HEK293 (cell line): Measurements from ENCODE around the gene SHOC2.

ENCODE experiments used
- BCL11B ChIP-seq: fragments of 450-650 bp; formaldehyde crosslinking; IDR thresholded peaks from 2 replicates; pipeline ENCODE4 v1.5.1; 2016; ENCODE audit warnings: low read depth, missing biosample characterization, missing genetic modification characterization
- EGR2 ChIP-seq: fragments of 450-650 bp; formaldehyde crosslinking; IDR thresholded peaks from 2 replicates; pipeline ENCODE4 v1.5.1; 2016; ENCODE audit warnings: low read depth, missing biosample characterization, missing genetic modification characterization
- KLF1 ChIP-seq: fragments of 450-650 bp; formaldehyde crosslinking; IDR thresholded peaks from 2 replicates; pipeline ENCODE4 v1.5.1; 2016; ENCODE audit warnings: missing biosample characterization, missing genetic modification characterization
- KLF7 ChIP-seq: fragments of 450-650 bp; formaldehyde crosslinking; IDR thresholded peaks from 2 replicates; pipeline ENCODE4 v1.5.1; 2016; ENCODE audit warnings: missing biosample characterization, missing genetic modification characterization, borderline replicate concordance
- OSR2 ChIP-seq: fragments of 450-650 bp; formaldehyde crosslinking; IDR thresholded peaks from 2 replicates; pipeline ENCODE4 v1.5.1; 2016; ENCODE audit warnings: missing biosample characterization, missing genetic modification characterization
- SALL2 ChIP-seq: fragments of 450-650 bp; formaldehyde crosslinking; IDR thresholded peaks from 2 replicates; pipeline ENCODE4 v1.5.0; 2017; ENCODE audit warnings: missing biosample characterization, mild to moderate bottlenecking, missing genetic modification characterization, borderline replicate concordance
- SP2 ChIP-seq: fragments of 450-650 bp; formaldehyde crosslinking; IDR thresholded peaks from 2 replicates; pipeline ENCODE4 v1.5.1; 2016; ENCODE audit warnings: missing biosample characterization, missing genetic modification characterization
- SP3 ChIP-seq: fragments of 450-650 bp; formaldehyde crosslinking; IDR thresholded peaks from 2 replicates; pipeline ENCODE4 v1.5.1; 2016; ENCODE audit warnings: missing biosample characterization, missing genetic modification characterization
- TCF7L2 ChIP-seq: IDR thresholded peaks from 2 replicates; pipeline ENCODE4 v1.6.1; 2011; ENCODE audit warnings: low read depth, mild to moderate bottlenecking, inconsistent platforms, low read length, moderate library complexity, borderline replicate concordance
- WT1 ChIP-seq: fragments of 450-650 bp; formaldehyde crosslinking; IDR thresholded peaks from 2 replicates; pipeline ENCODE4 v1.5.1; 2016; ENCODE audit warnings: missing biosample characterization, missing genetic modification characterization
- ZBTB21 ChIP-seq: fragments of 450-650 bp; formaldehyde crosslinking; IDR thresholded peaks from 2 replicates; pipeline ENCODE4 v1.5.1; 2017; ENCODE audit warnings: missing biosample characterization, missing genetic modification characterization
- ZBTB49 ChIP-seq: fragments of 450-650 bp; formaldehyde crosslinking; IDR thresholded peaks from 2 replicates; pipeline ENCODE4 v1.5.1; 2016; ENCODE audit warnings: missing biosample characterization, missing genetic modification characterization, low read depth
- ZFP3 ChIP-seq: fragments of 450-650 bp; formaldehyde crosslinking; IDR thresholded peaks from 2 replicates; pipeline ENCODE4 v1.5.1; 2016; ENCODE audit warnings: low read depth, missing biosample characterization, missing genetic modification characterization
- ZNF133 ChIP-seq: fragments of 450-650 bp; formaldehyde crosslinking; IDR thresholded peaks from 2 replicates; pipeline ENCODE4 v1.5.1; 2016; ENCODE audit warnings: missing biosample characterization, missing genetic modification characterization
- ZNF221 ChIP-seq: fragments of 450-650 bp; formaldehyde crosslinking; IDR thresholded peaks from 2 replicates; pipeline ENCODE4 v1.5.1; 2017; ENCODE audit warnings: missing biosample characterization, missing genetic modification characterization, borderline replicate concordance
- ZNF23 ChIP-seq: fragments of 450-650 bp; formaldehyde crosslinking; IDR thresholded peaks from 2 replicates; pipeline ENCODE4 v1.5.1; 2016; ENCODE audit warnings: missing biosample characterization, missing genetic modification characterization, borderline replicate concordance
- ZNF26 ChIP-seq: fragments of 450-650 bp; formaldehyde crosslinking; IDR thresholded peaks from 2 replicates; pipeline ENCODE4 v1.5.1; 2016; ENCODE audit warnings: missing biosample characterization, missing genetic modification characterization
- ZNF280C ChIP-seq: fragments of 450-650 bp; formaldehyde crosslinking; IDR thresholded peaks from 2 replicates; pipeline ENCODE4 v1.5.1; 2016; ENCODE audit warnings: missing biosample characterization, missing genetic modification characterization
- ZNF433 ChIP-seq: fragments of 450-650 bp; formaldehyde crosslinking; IDR thresholded peaks from 2 replicates; pipeline ENCODE4 v1.5.1; 2016; ENCODE audit warnings: missing biosample characterization, missing genetic modification characterization, low read depth
- ZNF610 ChIP-seq: fragments of 450-650 bp; formaldehyde crosslinking; IDR thresholded peaks from 2 replicates; pipeline ENCODE4 v1.5.1; 2016; ENCODE audit warnings: missing biosample characterization, missing genetic modification characterization, borderline replicate concordance
- ZNF621 ChIP-seq: fragments of 450-650 bp; formaldehyde crosslinking; IDR thresholded peaks from 2 replicates; pipeline ENCODE4 v1.5.1; 2017; ENCODE audit warnings: missing biosample characterization, missing genetic modification characterization
- ZNF639 ChIP-seq: fragments of 450-650 bp; formaldehyde crosslinking; IDR thresholded peaks from 2 replicates; pipeline ENCODE4 v1.5.1; 2016; ENCODE audit warnings: missing biosample characterization, missing genetic modification characterization
- ZNF658 ChIP-seq: fragments of 450-650 bp; formaldehyde crosslinking; IDR thresholded peaks from 2 replicates; pipeline ENCODE4; 2016; ENCODE audit warnings: missing biosample characterization, missing genetic modification characterization
- ZNF670 ChIP-seq: fragments of 450-650 bp; formaldehyde crosslinking; IDR thresholded peaks from 2 replicates; pipeline ENCODE4 v1.5.1; 2016; ENCODE audit warnings: missing biosample characterization, missing genetic modification characterization, low read depth
- ZNF692 ChIP-seq: fragments of 450-650 bp; formaldehyde crosslinking; IDR thresholded peaks from 2 replicates; pipeline ENCODE4 v1.5.1; 2016; ENCODE audit warnings: missing biosample characterization, missing genetic modification characterization
- ZNF76 ChIP-seq: fragments of 450-650 bp; formaldehyde crosslinking; IDR thresholded peaks from 2 replicates; pipeline ENCODE4; 2016; ENCODE audit warnings: low read depth, missing biosample characterization, missing genetic modification characterization, borderline replicate concordance
- ZNF785 ChIP-seq: fragments of 450-650 bp; formaldehyde crosslinking; IDR thresholded peaks from 2 replicates; pipeline ENCODE4 v1.5.1; 2016; ENCODE audit warnings: missing biosample characterization, missing genetic modification characterization
- ZNF792 ChIP-seq: fragments of 450-650 bp; formaldehyde crosslinking; IDR thresholded peaks from 2 replicates; pipeline ENCODE4 v1.5.1; 2016; ENCODE audit warnings: missing biosample characterization, missing genetic modification characterization
- ZXDB ChIP-seq: fragments of 450-650 bp; formaldehyde crosslinking; IDR thresholded peaks from 2 replicates; pipeline ENCODE4 v1.5.1; 2016; ENCODE audit warnings: missing biosample characterization, missing genetic modification characterization

Gene SHOC2

GRCh38 chr10:110918643-110919348, 608 bp upstream of the SHOC2 start, which contains the start of gene BBIP1 (continued):
- peak; percentile 74 for TF ChIP-seq ZNF639
- TF ChIP-seq ZNF670 (tag by site-specific recombination) = no peak
- TF ChIP-seq ZNF221 = no peak
- peak; percentile 56 for TF ChIP-seq EGR2 (tag by site-specific recombination)
- peak; percentile 81; the same call in 1 of the 2 replicates for TF ChIP-seq ZNF610
- 0 out of 2 replicates have a peak, but pooled peaks have one; percentile 28 for TF ChIP-seq OSR2 (tag by site-specific recombination)
- TF ChIP-seq ZXDB (tag by site-specific recombination) = peak; percentile 93
- TF ChIP-seq ZNF23 (tag by site-specific recombination) = no peak
- TF ChIP-seq SALL2 = no peak
- TF ChIP-seq ZBTB49 (tag by site-specific recombination) = no peak
- TF ChIP-seq ZNF658 = no peak
- peak; percentile 58 for TF ChIP-seq SP3 (tag by site-specific recombination)
- TF ChIP-seq KLF1 (tag by site-specific recombination) = peak; percentile 94
- TF ChIP-seq SP2 (tag by site-specific recombination) = peak; percentile 95
- no peak for TF ChIP-seq ZNF792 (tag by site-specific recombination)
- no peak for TF ChIP-seq TCF7L2
- TF ChIP-seq ZNF433 (tag by site-specific recombination) = no peak
- TF ChIP-seq WT1 (tag by site-specific recombination) = no peak; the same call in 1 of the 2 replicates
- peak; percentile 71; the same call in 1 of the 2 replicates for TF ChIP-seq KLF7 (tag by site-specific recombination)
- TF ChIP-seq ZNF621 (tag by site-specific recombination) = no peak
- TF ChIP-seq ZNF692 (tag by site-specific recombination) = peak; percentile 44; the same call in 1 of the 2 replicates
- TF ChIP-seq ZNF785 (tag by site-specific recombination) = no peak
- TF ChIP-seq ZFP3 = no peak
- peak; percentile 86 for TF ChIP-seq ZNF76 (tag by site-specific recombination)
- TF ChIP-seq ZNF133 (tag by site-specific recombination) = no peak
- TF ChIP-seq ZNF26 = no peak
- no peak for TF ChIP-seq ZNF280C (tag by site-specific recombination)
- TF ChIP-seq ZBTB21 (tag by site-specific recombination) = peak; percentile 96
- TF ChIP-seq BCL11B (tag by site-specific recombination) = peak; percentile 78; the same call in 1 of the 2 replicates
